ENCODE measurements around the gene KCTD4.

The KCTD4 gene

GRCh38 chr13:45208132-45208531 is 7.3 kb upstream of the KCTD4 start:
- ChIA-PET CTCF (interaction anchor here (0.9 to 2.6 kb wide), 6 partner anchors 8 to 90 kb away, joined by 3 to 11 read pairs (median 4); partner anchors contain the start of gene KCTD4), POLR2A (no interaction called here)
- no peak for DNase-seq (ENCODE audit: extremely low spot score)
- TF ChIP-seq CTCF (IDR thresholded peaks at IDR 0.05; ENCODE audit: control extremely low read depth, extremely low read depth, low read depth, missing control alignments), result no peak

DNA sequence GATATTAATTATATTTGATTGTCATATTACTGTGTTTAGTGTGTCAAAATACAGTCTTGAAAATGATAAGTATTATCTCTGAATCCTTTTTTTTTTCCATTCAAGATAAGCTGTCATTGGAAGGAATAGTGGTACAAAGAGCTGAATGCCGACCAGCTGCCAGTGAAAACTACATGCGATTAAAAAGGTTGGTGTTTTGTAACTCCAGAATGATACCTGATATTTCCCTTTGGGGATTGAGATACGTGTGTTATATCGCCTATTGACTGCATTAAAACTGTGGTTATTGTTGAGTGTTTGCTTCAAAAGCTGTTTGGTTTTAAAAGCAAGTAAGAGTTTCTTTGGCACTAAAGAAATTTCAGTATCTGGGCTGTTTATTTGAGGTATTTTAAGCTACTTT is 6.5 kb upstream of the KCTD4 start:
- no peak for DNase-seq (ENCODE audit: extremely low spot score)
- POLR2A ChIA-PET, result no interaction called here
- no peak for TF ChIP-seq CTCF (IDR thresholded peaks at IDR 0.05; ENCODE audit: control extremely low read depth, extremely low read depth, low read depth, missing control alignments)
- CTCF ChIA-PET, result interaction anchor here (1.1 to 4.2 kb wide), 3 partner anchors 15 to 26 kb away, joined by 4 to 31 read pairs (median 11); no protein-coding TSS in a partner anchor

GRCh38 chr13:45206340-45206739 is 5.5 kb upstream of the KCTD4 start:
- peak; percentile 20 for DNase-seq (ENCODE audit: extremely low spot score)
- ChIA-PET POLR2A (no interaction called here), CTCF (interaction anchor here (0.8 to 4.2 kb wide), 3 partner anchors 11 to 24 kb away, joined by 3 to 31 read pairs (median 4); no protein-coding TSS in a partner anchor)
- no peak for TF ChIP-seq CTCF (IDR thresholded peaks at IDR 0.05; ENCODE audit: control extremely low read depth, extremely low read depth, low read depth, missing control alignments)

GRCh38 chr13:45205124-45205523 is 4.3 kb upstream of the KCTD4 start:
- ChIA-PET POLR2A (no interaction called here), CTCF (interaction anchor here (1.0 to 4.2 kb wide), 5 partner anchors 13 to 159 kb away, joined by 3 to 31 read pairs (median 4); no protein-coding TSS in a partner anchor)
- TF ChIP-seq CTCF (IDR thresholded peaks at IDR 0.05; ENCODE audit: control extremely low read depth, extremely low read depth, low read depth, missing control alignments), result no peak
- no peak for DNase-seq (ENCODE audit: extremely low spot score)

DNA sequence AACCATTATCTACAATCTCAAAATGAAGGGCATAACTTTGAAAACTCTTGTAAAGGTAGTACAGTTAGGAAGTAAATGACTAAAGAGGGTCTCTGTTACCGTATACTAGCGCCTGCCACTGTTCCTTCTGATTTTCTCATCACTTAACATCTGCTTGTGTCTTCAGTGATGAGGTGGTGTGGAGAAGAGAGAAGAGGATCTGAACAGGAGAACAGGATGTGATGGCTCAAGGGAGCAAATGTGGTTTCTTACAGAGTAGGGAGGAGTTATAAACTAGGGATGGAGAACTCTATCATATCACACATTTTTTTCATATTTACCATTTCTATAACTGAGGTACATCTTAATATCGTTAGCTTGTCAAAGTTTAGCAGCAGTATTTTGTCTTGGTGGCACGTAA is 1.1 kb downstream of the KCTD4 start:
- ChIA-PET POLR2A (no interaction called here), CTCF (interaction anchor here (1.0 to 2.8 kb wide), 2 partner anchors 9 to 22 kb away, joined by 4 to 8 read pairs; no protein-coding TSS in a partner anchor)
- TF ChIP-seq CTCF (IDR thresholded peaks at IDR 0.05; ENCODE audit: control extremely low read depth, extremely low read depth, low read depth, missing control alignments), result no peak
- DNase-seq (ENCODE audit: extremely low spot score), result no peak

DNA sequence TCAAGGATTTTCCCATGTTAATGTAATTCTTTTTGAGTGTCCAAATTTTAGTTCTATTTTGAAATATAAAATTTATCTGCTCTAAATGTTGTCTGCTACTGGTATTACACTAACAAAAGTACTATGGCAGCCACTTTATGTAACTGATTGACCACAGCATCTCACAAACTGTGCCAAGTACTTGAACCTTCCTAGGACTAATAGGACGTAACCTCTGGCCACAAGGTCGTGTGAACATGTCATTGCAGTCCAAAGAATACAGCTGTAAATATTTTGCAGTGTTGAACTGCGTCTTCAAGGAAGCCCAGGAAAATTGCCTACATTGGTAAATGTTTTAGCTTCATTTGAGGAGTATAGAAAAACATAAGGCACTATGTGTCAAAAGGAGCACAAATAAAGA is 1.9 kb downstream of the KCTD4 start:
- ChIA-PET POLR2A (no interaction called here), CTCF (interaction anchor here (1.0 to 2.8 kb wide), 2 partner anchors 10 to 78 kb away, joined by 3 to 8 read pairs; partner anchors contain the start of gene GTF2F2)
- no peak for DNase-seq (ENCODE audit: extremely low spot score)
- no peak for TF ChIP-seq CTCF (IDR thresholded peaks at IDR 0.05; ENCODE audit: control extremely low read depth, extremely low read depth, low read depth, missing control alignments)

All from GM10248 (cell line).